HG03066 (cell line): ENCODE measurements around the gene GNG10.
"Not testable (repeated sequence)": the region's sequence is repeated elsewhere in the genome, so short reads cannot be mapped to it uniquely, and the experiment has no call there.

Source experiments
- ATAC-seq: cut with Tn5 transposase; IDR thresholded peaks from one replicate; pipeline ENCODE4 v1.9.1; 2021; ENCODE audit warnings: low read depth; ENCODE audit not compliant: unreplicated experiment

GNG10 gene

GRCh38 chr9:111648066-111648465 is 13.3 kb upstream of the GNG10 start:
- ATAC-seq = no peak

GRCh38 chr9:111649016-111649415 is 12.4 kb upstream of the GNG10 start:
- no peak for ATAC-seq

DNA sequence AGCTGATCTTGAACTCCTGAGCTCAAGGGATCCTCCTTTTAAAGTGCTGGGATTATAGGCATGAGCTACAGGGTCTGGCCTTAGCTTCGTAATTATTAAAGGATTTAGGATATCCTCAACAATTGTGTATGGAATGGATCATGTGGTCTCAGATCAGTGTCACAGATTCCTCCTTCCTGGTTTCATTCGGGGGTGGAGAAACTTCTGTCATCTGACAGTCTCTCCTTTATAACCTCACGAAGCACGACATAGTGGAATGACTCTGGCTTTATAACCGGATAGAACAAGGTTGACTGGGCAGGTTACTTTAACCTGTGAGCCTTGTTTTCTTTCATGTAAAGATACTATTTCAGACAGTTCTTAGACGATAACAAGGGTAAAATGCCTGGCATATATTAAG is 4.4 kb upstream of the GNG10 start:
- ATAC-seq = no peak

- no peak for ATAC-seq
Measured at GRCh38 chr9:111658943-111659342, 2.5 kb upstream of the GNG10 start.

GRCh38 chr9:111659691-111660090 is 1.7 kb upstream of the GNG10 start:
- no peak for ATAC-seq

DNA sequence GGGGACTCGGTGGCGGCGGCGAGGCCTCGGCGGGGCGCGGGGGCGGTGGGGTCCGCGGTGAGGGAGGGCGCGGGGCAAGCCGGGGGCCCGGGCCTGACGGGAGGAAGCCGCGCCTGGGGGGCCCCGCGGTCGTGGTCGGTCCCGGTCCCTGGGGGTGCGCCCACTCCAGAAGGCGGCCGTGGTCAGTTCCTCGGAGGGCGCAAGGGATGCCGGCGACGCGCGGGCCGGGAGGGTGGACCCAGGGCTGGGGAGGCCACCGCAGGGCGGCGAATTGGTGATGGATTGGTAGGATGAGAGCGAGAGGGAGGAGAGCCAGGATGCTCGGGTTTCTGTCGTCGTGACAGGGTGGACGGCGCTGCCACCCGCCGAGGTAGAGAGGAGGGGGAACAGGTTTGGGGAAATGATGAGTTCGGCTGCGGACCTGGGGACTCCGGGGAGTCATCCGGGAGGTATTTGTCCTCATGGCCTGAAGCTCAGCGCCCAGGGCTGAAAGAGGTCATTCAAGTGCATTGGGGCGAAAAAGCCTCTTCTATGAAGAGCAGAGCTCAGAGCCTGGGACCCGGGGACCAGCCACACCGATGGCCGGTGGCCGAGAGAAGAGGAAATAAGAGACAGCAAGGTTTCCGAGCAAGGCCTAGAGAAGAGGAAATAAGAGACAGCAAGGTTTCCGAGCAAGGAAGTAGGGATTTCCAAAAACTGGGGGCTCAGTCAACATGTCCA is 557 bp downstream of the GNG10 start:
- peak; percentile 28 for ATAC-seq

DNA sequence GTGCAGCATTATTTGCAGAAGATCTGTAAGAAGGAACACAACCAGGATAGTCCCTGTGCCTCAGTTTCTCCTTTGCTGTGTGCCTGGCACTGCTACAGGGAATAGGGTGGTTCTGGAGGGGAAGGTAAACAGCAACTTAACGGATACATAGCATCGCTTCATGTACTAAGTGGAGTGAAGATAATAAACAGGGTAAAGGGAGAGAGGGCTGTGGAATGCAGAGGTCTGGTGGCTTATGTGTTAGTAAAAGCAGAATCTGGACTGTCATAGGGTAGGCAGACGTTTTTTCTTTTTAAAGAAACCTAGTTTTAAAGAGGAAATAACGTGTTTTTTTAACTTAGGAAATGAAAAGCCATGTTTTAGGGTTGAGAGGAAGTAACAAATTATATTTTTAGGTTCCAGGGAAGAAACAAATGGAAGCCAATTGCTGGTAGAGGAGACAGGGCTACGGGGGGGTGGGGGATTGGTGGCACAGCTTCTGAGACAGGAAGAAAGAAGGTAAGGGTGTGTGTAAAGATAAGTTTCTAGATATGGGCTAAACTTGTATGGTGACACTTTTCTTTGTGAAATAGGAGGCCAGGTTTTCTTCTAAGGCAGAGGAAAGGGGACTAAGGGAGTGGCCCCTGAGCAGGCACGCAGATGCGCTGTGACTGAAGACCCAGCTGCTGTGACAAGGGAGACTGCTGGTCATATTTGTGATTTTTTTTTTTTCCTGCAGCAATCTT is 1.3 kb downstream of the GNG10 start:
- no peak for ATAC-seq

GRCh38 chr9:111663301-111663823 is 2.0 kb downstream of the GNG10 start:
- no peak for ATAC-seq

DNA sequence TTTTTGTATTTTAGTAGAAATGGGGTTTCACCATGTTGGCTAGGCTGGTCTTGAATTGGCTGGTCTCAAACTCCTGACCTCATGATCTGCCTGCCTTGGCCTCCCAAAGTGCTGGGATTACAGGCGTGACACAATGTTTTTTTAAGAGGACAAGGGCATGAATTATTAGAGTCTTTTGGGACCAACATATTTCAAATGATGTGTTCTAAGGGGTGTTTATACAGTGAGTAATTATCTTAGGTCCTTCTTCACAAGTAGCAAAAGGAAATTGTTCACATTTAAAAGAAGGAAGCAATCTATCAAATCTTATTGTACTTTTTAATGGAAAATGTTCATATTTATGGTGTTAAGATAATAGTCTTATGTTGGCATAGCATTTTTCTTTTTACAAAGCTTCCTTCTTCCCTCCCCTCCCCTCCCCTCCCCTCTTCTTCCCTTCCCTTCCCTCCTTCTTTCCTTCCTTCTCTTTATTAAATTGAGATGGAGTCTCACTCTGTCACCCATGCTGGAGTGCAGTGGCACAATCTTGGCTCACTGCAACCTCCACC is 6.7 kb downstream of the GNG10 start:
- no peak for ATAC-seq

GRCh38 chr9:111668601-111669000 is 7.2 kb downstream of the GNG10 start:
- not testable (repeated sequence) for ATAC-seq

DNA sequence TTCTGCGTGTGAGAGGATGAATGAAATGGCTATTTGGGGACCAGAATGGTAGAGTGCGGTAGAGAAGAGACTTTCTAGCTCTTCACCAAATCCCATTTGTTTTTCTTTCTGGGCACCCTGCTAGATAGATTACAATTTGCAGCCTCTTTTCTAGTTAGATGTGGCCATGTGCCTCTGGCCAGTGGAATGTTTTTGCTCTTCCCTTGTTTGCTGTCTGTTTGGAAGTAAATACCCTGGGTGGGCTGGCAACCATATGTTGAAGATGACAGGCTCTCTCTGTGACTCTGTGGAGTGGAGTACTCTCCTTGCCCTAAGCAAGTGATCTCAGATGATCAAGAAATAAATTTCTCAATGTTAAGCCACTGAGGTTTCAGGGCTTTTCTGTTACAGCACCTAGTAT is 12.9 kb downstream of the GNG10 start:
- no peak for ATAC-seq

- no peak for ATAC-seq
Measured at GRCh38 chr9:111676116-111676515, 14.7 kb downstream of the GNG10 start.

GRCh38 chr9:111678293-111678692 is 16.9 kb downstream of the GNG10 start:
- no peak for ATAC-seq

DNA sequence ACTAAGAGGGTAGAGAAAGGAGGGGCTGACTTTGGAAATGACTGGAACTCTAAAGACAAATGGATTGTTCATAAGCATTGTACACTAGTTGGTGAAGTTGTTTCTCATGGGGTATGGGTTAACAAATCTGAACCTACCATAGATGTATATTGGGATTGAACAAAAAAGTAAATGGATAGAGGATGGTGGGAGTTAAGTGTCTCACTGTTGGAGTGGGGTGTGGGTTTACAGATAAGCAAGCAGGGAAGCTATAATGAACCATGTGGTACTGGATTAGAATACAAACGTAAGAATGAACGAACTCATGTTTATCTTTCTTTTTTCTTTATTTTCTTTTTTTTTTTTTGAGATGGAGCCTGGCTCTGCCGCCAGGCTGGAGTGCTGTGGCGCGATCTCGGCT is 17.8 kb downstream of the GNG10 start:
- ATAC-seq = no peak

DNA sequence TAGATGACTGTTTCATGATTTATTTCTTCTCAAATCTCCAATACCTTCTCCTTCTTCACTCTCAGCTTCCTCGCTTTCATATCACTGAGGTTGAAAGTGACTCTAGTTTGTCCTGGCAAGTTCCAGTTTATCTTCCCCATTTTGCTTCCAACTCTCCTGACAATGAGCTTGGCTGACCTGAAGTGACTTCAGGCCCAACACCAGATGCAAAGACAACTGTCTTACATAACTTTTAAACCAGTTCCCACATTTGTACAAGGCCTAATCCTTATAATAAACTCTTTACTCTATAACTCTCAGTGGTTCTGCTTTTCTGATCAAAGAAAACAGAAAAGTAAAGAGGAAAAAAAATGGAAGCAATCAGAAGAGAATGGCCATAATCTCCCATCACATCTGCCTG is 22.0 kb downstream of the GNG10 start:
- ATAC-seq = no peak

DNA sequence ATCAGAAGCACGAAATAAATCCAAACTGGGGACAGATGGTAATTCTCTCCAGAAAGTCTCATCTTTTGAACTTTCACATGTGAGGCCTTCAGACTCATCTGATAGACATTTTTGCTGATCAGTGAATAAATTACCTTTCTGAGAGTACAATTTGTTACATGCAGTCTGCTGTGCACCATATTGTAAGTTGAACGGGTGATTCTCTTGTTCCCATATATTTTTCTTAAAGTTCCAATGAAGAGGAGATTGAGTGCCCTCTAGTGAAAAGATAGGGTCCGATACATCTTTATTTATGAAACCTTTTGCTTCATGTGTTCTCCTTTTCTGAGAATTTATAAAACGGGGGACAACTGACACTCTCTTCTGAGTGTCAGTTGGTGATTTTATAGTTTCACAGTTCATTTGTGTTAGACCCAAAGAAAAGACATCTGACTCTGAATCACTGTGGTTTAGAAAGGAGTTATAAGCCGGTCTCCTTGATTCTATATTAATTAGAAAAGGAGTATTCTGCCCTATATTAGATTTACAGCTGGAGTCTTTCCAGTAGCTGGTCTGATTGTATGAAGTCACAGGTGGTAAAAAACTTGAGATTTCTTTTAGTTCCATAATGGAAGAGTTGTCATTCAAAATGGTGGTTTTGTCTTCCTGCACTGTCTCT is 30.4 kb downstream of the GNG10 start:
- ATAC-seq = no peak

DNA sequence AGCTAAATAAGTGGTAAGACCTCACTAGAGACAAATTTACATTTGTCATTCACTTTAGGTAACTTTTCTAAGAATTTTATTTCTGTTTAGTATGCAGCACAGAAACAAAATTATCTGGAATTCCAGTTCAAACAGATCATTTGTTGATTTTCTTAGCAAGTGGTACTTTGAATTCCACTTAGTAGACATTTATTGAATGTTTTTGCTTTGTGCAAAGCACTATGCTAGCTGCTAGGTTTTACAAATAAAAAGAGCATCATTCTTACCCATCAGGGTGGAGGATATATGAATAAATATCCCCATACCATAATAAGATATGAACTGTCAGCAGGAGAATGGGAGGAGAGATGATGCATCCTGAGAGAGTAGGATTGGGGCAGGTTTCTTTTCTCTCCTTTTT is 35.4 kb downstream of the GNG10 start:
- ATAC-seq = no peak

- no peak for ATAC-seq
Measured at GRCh38 chr9:111700776-111701175, 39.4 kb downstream of the GNG10 start.

DNA sequence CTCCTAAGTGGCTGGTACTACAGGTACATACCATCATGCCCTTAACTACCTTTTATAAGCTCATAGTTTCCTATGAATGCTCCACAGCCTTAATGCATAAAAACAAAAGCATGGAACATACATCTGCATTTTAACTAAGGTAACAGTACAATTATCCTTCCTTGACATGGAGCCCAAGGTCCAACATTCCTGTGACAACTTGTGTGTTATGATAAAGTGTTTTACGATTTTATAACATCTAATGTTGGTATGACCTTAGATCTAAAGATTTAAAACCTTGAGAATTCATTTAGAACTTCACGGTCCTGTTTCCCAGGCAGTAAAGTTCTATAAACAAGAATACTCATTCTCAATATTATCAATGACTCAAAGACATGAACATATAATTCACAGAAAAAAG is 43.1 kb downstream of the GNG10 start:
- no peak for ATAC-seq

DNA sequence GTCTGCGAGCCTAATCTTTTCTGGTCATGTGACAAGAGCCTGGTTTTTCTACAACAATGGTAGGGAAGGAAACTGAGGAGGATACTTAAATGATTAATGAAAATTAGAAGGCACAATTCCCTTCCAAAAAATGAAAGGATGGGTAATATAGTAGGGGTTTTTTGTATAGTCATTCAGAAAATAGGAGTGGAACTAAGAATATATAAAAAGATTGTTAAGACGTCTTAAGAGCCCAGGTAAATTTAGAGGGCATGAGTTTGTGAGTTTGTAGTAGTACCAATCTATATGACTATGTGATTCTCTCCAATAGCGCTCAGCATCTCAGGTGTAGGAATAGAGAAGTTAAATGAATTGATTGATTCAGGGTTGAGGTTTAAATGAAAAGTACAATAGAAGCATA is 50.1 kb downstream of the GNG10 start:
- no peak for ATAC-seq

DNA sequence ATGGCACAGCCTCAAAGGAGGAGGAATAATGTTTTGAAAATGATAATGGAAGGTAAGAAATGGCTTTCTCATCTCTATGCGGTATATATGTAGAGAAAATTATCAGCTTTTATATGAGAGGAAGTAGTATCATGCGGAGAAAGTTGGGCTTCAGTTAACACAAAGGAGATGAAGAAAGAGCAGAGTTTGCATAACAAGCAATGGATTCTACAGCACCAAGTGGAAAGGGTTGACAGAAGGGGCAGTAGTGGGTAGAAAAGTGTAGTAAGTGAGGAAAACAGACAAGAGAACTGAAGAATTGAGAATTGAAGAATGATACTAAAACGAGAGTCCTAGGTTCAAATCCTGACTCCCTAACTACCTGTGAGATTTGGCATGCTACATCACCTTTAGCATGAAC is 51.0 kb downstream of the GNG10 start:
- ATAC-seq = no peak
